Transverse colon (tissue), 4 donors: ENCODE data around the gene EFEMP2. TPM values are rescaled to one million over a fixed set of nuclear protein-coding genes. Genes with fewer than 3 reads are reported as not detected.

Experiments
- DNase-seq: peaks from one replicate; pipeline ENCODE4 v3.0.0-alpha.2; 2019
- H3K27ac ChIP-seq, 4 donors: fragments of 200-600 bp; sonication (generic); 2 replicates each; pipeline ENCODE4 v1.5.1; 2016 to 2018; ENCODE audit warnings: inconsistent platforms in 4 of 4
- H3K27me3 ChIP-seq: fragments of 200-600 bp; sonication (generic); 2 replicates; pipeline ENCODE4 v1.5.1; 2017; ENCODE audit warnings: inconsistent platforms
- H3K36me3 ChIP-seq, 4 donors: fragments of 200-600 bp; sonication (generic); 2 replicates each; pipeline ENCODE4 v1.5.1; 2017 to 2019; ENCODE audit warnings: inconsistent platforms in 4 of 4
- H3K4me1 ChIP-seq, 4 donors: fragments of 200-600 bp; sonication (generic); 2 replicates each; pipeline ENCODE4 v1.5.1; 2017 to 2020; ENCODE audit warnings: inconsistent platforms in 4 of 4
- H3K4me3 ChIP-seq, 4 donors: fragments of 200-600 bp; sonication (generic); 1 replicate in 1 of 4; 2 replicates in 3 of 4; pipeline versions ENCODE4 v1.5.1 to v1.6.1; 2017 to 2019; ENCODE audit warnings: inconsistent platforms in 4 of 4
- H3K9me3 ChIP-seq, 2 donors: fragments of 200-600 bp; sonication (generic); 2 replicates each; pipeline ENCODE4 v1.5.1; 2017 to 2019; ENCODE audit warnings: inconsistent platforms in 2 of 2
- EP300 ChIP-seq: sonication (generic); formaldehyde crosslinking; IDR thresholded peaks from one replicate; pipeline ENCODE4 v1.6.1; 2017; ENCODE audit warnings: antibody characterized with exemption, low read depth
- POLR2A ChIP-seq: fragments of 450-650 bp; IDR thresholded peaks from one replicate; pipeline ENCODE4 v1.6.1; 2016; ENCODE audit warnings: antibody characterized with exemption, mild to moderate bottlenecking, moderate library complexity
- POLR2AphosphoS5 ChIP-seq, 3 donors: sonication (generic); formaldehyde crosslinking; IDR thresholded peaks; one replicate each; pipeline ENCODE4 v1.6.1; 2016; ENCODE audit warnings: antibody characterized with exemption in 3 of 3
- WGBS, 2 donors: methylation state at CpG; one replicate each; pipeline ENCODE4 v1.1.5; 2018; ENCODE audit warnings: low coverage in 1 of 2; 5-methylcytosine and 5-hydroxymethylcytosine counted together
- in situ Hi-C, 4 donors: fragments of 200-750 bp; cut with MboI; loops; one replicate each; pipeline versions ENCODE4 v1.15.0 to v1.15.1; 2017; ENCODE audit warnings: low sequenced_read_pairs in 3 of 4, low pct_ligation_motif_present in 1 of 4, low pct_unique_long_range_greater_than_20kb in 1 of 4
- intact Hi-C: fragments of 100-400 bp; cut with DNase I; formaldehyde crosslinking; loops from one replicate; pipeline ENCODE4 v1.15.1; 2023; ENCODE audit warnings: low total_unique reads
- total RNA-seq, 4 donors: library from RNA; depleted of rRNA; stranded (reverse); fragments of >200 nt; gene quantifications; one replicate each; pipeline ENCODE4 v1.1.0, GENCODE V29; 2016
- TF ChIP-seq, protein P1 (sequence below), 5 experiments: fragments of 200-600 bp in 3 of 5; fragments of 450-650 bp in 2 of 5; sonication (generic) in 3 of 5; IDR thresholded peaks; 1 replicate in 2 of 5; 2 replicates in 3 of 5; pipeline ENCODE4 v1.5.1; 2016 to 2017; ENCODE audit warnings: antibody characterized with exemption in 5 of 5, inconsistent platforms in 3 of 5, mild to moderate bottlenecking in 2 of 5, moderate library complexity in 1 of 5

The EFEMP2 gene
- total RNA-seq, 4 donors from 2014 or later = 15.2 to 34.4 (median 25.1) TPM

GRCh38 chr11:65917434-65918210 lies 45.0 kb upstream of the EFEMP2 start:
- Histone ChIP-seq H3K27ac (peak overlapping the region; percentile 91 to 98 (median 96)), H3K9me3 (no peaks in the 10 kb centered on the region), H3K27me3 (no peaks in the 10 kb centered on the region), H3K36me3 (peaks cover 0 to 3% (median under 1%) of the 10 kb centered on the region in 4 donors), H3K4me1 (peaks cover 34 to 49% (median 46%) of the 10 kb centered on the region in 4 donors), H3K4me3 (peak overlapping the region; percentile 64 to 98 (median 84))
- TF ChIP-seq, protein P1, sequence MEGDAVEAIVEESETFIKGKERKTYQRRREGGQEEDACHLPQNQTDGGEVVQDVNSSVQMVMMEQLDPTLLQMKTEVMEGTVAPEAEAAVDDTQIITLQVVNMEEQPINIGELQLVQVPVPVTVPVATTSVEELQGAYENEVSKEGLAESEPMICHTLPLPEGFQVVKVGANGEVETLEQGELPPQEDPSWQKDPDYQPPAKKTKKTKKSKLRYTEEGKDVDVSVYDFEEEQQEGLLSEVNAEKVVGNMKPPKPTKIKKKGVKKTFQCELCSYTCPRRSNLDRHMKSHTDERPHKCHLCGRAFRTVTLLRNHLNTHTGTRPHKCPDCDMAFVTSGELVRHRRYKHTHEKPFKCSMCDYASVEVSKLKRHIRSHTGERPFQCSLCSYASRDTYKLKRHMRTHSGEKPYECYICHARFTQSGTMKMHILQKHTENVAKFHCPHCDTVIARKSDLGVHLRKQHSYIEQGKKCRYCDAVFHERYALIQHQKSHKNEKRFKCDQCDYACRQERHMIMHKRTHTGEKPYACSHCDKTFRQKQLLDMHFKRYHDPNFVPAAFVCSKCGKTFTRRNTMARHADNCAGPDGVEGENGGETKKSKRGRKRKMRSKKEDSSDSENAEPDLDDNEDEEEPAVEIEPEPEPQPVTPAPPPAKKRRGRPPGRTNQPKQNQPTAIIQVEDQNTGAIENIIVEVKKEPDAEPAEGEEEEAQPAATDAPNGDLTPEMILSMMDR (IDR thresholded peaks at IDR 0.05) = no peak
- TF ChIP-seq POLR2AphosphoS5 (IDR thresholded peaks at IDR 0.05) (no peak), POLR2A (no peak), EP300 (no peak)
- no peak for DNase-seq
- 88% methylated on average over 21 of the region's 35 CpGs; no CpG with 5 or more reads in 1 of the 2 donors for WGBS, 2 donors
- in situ Hi-C loops = no loop called here
- intact Hi-C loops = loop anchor here (2.0 kb wide), 1 partner anchor 29 kb away; the partner anchor contains the start of gene FIBP

GRCh38 chr11:65917077-65917433 lies 44.5 kb upstream of the EFEMP2 start:
- in situ Hi-C loops (no loop called here), intact Hi-C loops (no loop called here)
- TF ChIP-seq EP300 = no peak
- TF ChIP-seq POLR2A = no peak
- TF ChIP-seq, protein P1 (IDR thresholded peaks at IDR 0.05) = no peak
- TF ChIP-seq POLR2AphosphoS5 (IDR thresholded peaks at IDR 0.05) = no peak
- Histone ChIP-seq H3K27me3 (no peaks in the 10 kb centered on the region), H3K4me1 (peaks cover 34 to 50% (median 47%) of the 10 kb centered on the region in 4 donors), H3K9me3 (no peaks in the 10 kb centered on the region), H3K36me3 (no peaks in the 10 kb centered on the region), H3K27ac (peak overlapping the region; percentile 91 to 98 (median 96)), H3K4me3 (peak overlapping the region in 1 of 4 donors; percentile 83)
- no peak for DNase-seq
- WGBS, 2 donors = 95% methylated on average over 3 of the region's 3 CpGs; no CpG with 5 or more reads in 1 of the 2 donors

GRCh38 chr11:65916391-65916790 lies 43.8 kb upstream of the EFEMP2 start:
- Histone ChIP-seq H3K9me3 (no peaks in the 10 kb centered on the region), H3K4me3 (no peak overlapping the region), H3K27ac (peak overlapping the region; percentile 91 to 98 (median 96)), H3K4me1 (peaks cover 34 to 56% (median 54%) of the 10 kb centered on the region in 4 donors), H3K27me3 (no peaks in the 10 kb centered on the region), H3K36me3 (no peaks in the 10 kb centered on the region)
- DNase-seq = no peak
- in situ Hi-C loops (no loop called here), intact Hi-C loops (no loop called here)
- WGBS, 2 donors = 79% methylated on average over 7 of the region's 7 CpGs; no CpG with 5 or more reads in 1 of the 2 donors
- TF ChIP-seq POLR2AphosphoS5 (IDR thresholded peaks at IDR 0.05) (no peak), POLR2A (no peak), EP300 (no peak)
- TF ChIP-seq, protein P1 (IDR thresholded peaks at IDR 0.05) = no peak

DNA sequence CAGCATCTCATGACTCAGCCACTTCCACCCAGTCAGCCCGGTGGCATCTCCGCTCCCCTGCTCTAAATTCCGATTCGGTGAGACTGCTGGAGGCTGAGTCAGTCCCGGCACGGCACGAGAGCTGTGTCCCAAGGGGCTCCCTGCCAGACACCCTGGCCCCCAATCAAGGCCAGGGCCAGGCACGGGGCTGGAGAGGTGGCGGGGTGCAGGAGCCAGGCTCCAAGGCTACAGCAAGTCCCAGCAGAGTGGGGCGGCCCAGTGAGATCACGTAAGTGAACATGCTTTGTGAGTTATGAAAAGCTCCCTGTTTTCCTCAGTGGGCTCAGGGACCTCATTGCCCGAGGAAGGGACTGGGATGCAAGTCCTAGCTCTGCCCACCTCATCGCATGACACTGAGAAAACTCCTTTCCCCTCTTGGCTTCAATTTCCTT lies 43.2 kb upstream of the EFEMP2 start:
- in situ Hi-C loops = no loop called here
- no peak overlapping the region for H3K4me3 ChIP-seq
- H3K9me3 ChIP-seq = no peaks in the 10 kb centered on the region
- 51% methylated on average over 13 of the region's 13 CpGs; no CpG with 5 or more reads in 1 of the 2 donors for WGBS, 2 donors
- no peaks in the 10 kb centered on the region for H3K27me3 ChIP-seq
- H3K36me3 ChIP-seq = no peaks in the 10 kb centered on the region
- intact Hi-C loops = no loop called here
- H3K4me1 ChIP-seq = peaks cover 31 to 53% (median 51%) of the 10 kb centered on the region in 4 donors
- TF ChIP-seq EP300 = no peak
- peak; percentile 68 to 75 (median 73) for TF ChIP-seq POLR2AphosphoS5 (IDR thresholded peaks at IDR 0.05)
- peak overlapping the region; percentile 91 to 98 (median 96) for H3K27ac ChIP-seq
- DNase-seq = peak; percentile 74
